Stimulated activated CD8-positive, alpha-beta memory T cell treated with anti-CD3 and anti-CD28 coated beads, Interleukin-12 subunit alpha, Interleukin-12 subunit beta, amount 100 ng/mL, for 4 hours (primary cell): Measurements from ENCODE around the gene OAF.
"Not testable (repeated sequence)": the region's sequence is repeated elsewhere in the genome, so short reads cannot be mapped to it uniquely, and the experiment has no call there.

ENCODE experiments used
- DNase-seq: peaks from one replicate; pipeline ENCODE4 v3.0.0-alpha.2; 2020; ENCODE audit warnings: low read depth

Gene OAF

GRCh38 chr11:120273432-120273831 is 62.6 kb downstream of the OAF start:
- DNase-seq, result no peak

DNA sequence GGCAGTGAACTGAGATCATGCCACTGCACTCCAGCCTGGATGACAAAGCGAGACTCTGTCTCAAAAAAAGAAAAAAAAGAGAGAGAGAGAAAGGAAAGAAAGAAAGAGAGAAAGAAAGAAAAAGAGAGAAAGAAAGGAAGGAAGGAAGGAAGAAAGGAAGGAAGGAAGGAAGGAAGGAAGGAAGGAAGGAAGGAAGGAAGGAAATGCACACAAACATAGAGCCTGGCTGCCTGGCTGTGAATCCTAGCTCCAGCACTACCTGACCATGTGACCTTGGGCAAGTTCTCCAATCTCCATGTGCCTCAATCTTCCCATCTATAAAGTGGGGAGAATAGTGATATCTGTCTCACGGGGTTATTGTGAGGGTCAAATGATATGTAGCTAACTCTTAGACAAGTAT is 63.1 kb downstream of the OAF start:
- DNase-seq, result not testable (repeated sequence)

DNA sequence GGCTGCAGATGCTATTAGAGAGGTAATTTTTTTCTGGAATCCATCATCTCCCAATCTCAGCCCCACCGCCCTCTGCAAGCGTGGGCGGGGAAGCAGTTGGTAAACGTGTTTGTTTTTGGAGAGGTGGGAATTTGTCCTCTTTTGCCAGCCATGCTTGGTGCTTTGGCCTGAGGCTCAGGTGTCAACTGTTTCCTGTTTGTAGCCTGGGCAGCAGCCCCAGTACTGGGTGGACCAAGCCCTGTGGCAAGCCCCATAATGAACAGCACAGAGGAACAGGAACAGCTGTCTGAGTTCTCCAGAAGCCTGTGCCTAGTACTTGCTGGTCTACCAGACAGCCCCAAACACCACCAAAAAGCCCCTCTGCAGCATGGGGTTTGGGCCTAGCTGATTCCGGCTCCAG is 68.7 kb downstream of the OAF start:
- no peak for DNase-seq
